HAP-1 (cell line): ENCODE results near the gene ZDHHC5.

Experiments
- DNase-seq, 2 experiments: peaks; one replicate each; pipeline ENCODE4 v3.0.0-alpha.2; 2016 to 2020; ENCODE audit warnings: low spot score in 2 of 2
- H3K27me3 ChIP-seq: fragments of 250-450 bp; sonication (Bioruptor Pico); 2 replicates; pipeline ENCODE4 v1.5.1; 2020; ENCODE audit warnings: low read depth, mild to moderate bottlenecking, moderate library complexity
- H3K36me3 ChIP-seq: fragments of 250-450 bp; sonication (Bioruptor Pico); replicated peaks from 2 replicates; pipeline ENCODE4 v1.5.1; 2020; ENCODE audit warnings: mild to moderate bottlenecking
- H3K4me1 ChIP-seq: fragments of 250-450 bp; sonication (Bioruptor Pico); 2 replicates; pipeline ENCODE4 v1.5.1; 2020; ENCODE audit warnings: mild to moderate bottlenecking
- H3K4me3 ChIP-seq: fragments of 250-450 bp; sonication (Bioruptor Pico); 2 replicates; pipeline ENCODE4 v1.5.1; 2020; ENCODE audit warnings: mild to moderate bottlenecking, moderate library complexity
- H3K9me3 ChIP-seq: fragments of 250-450 bp; sonication (Bioruptor Pico); 2 replicates; pipeline ENCODE4 v1.5.1; 2020; ENCODE audit warnings: mild to moderate bottlenecking, moderate library complexity
- in situ Hi-C: fragments of 300-500 bp; cut with MboI; formaldehyde crosslinking; loops from 3 replicates; pipeline ENCODE4 v1.14.3; 2020; ENCODE audit warnings: low sequenced_read_pairs, inconsistent platforms, mixed read lengths

ZDHHC5 gene

GRCh38 chr11:57638005-57638781 is 29.7 kb upstream of the ZDHHC5 start:
- in situ Hi-C loops: no loop called here
- Histone ChIP-seq H3K9me3 (no peaks in the 10 kb centered on the region), H3K36me3 (peaks cover 13% of the 10 kb centered on the region), H3K4me3 (peak overlapping the region; percentile 75), H3K27me3 (no peaks in the 10 kb centered on the region), H3K4me1 (peaks cover 16% of the 10 kb centered on the region)
- DNase-seq: peak; percentile 92 to 94

- DNase-seq: no peak
- peak overlapping the region; percentile 75 for H3K4me3 ChIP-seq
- peaks cover 13% of the 10 kb centered on the region for H3K36me3 ChIP-seq
- in situ Hi-C loops: no loop called here
- no peaks in the 10 kb centered on the region for H3K27me3 ChIP-seq
- H3K9me3 ChIP-seq: no peaks in the 10 kb centered on the region
- peaks cover 16% of the 10 kb centered on the region for H3K4me1 ChIP-seq
These were observed 29.0 kb upstream of the ZDHHC5 start for GRCh38 chr11:57638811-57639320.

- peak overlapping the region; percentile 75 for H3K4me3 ChIP-seq
- peaks cover 16% of the 10 kb centered on the region for H3K4me1 ChIP-seq
- H3K36me3 ChIP-seq: peaks cover 13% of the 10 kb centered on the region
- H3K27me3 ChIP-seq: no peaks in the 10 kb centered on the region
- H3K9me3 ChIP-seq: no peaks in the 10 kb centered on the region
- DNase-seq: peak; percentile 77 to 89
- in situ Hi-C loops: loop anchor here (5.0 kb wide), 1 partner anchor 72 kb away; the partner anchor contains the start of gene UBE2L6
These were observed 28.4 kb upstream of the ZDHHC5 start for GRCh38 chr11:57639321-57640067.

- Histone ChIP-seq H3K27me3 (no peaks in the 10 kb centered on the region), H3K9me3 (no peaks in the 10 kb centered on the region), H3K4me1 (peaks cover 16% of the 10 kb centered on the region), H3K4me3 (peak overlapping the region; percentile 75), H3K36me3 (peaks cover 13% of the 10 kb centered on the region)
- DNase-seq: no peak
- in situ Hi-C loops: loop anchor here (5.0 kb wide), 1 partner anchor 73 kb away; the partner anchor contains the start of gene UBE2L6
These were observed 27.7 kb upstream of the ZDHHC5 start for GRCh38 chr11:57640068-57640800.

- peak; percentile 40 to 64 for DNase-seq
- Histone ChIP-seq H3K4me3 (no peak overlapping the region), H3K36me3 (peaks cover 14% of the 10 kb centered on the region), H3K27me3 (no peaks in the 10 kb centered on the region), H3K9me3 (no peaks in the 10 kb centered on the region; the same call in 1 of the 2 replicates), H3K4me1 (peaks cover 16% of the 10 kb centered on the region)
- in situ Hi-C loops: loop anchor here (5.0 kb wide), 1 partner anchor 74 kb away; the partner anchor contains the start of gene UBE2L6
These were observed 26.7 kb upstream of the ZDHHC5 start for GRCh38 chr11:57641011-57641807.

GRCh38 chr11:57643802-57644201 is 24.1 kb upstream of the ZDHHC5 start:
- H3K4me3 ChIP-seq: no peak overlapping the region

GRCh38 chr11:57644748-57645688 is 22.9 kb upstream of the ZDHHC5 start:
- Histone ChIP-seq H3K9me3 (no peaks in the 10 kb centered on the region; the same call in 1 of the 2 replicates), H3K27me3 (peaks cover 20% of the 10 kb centered on the region), H3K4me1 (peaks cover 13% of the 10 kb centered on the region), H3K4me3 (no peak overlapping the region), H3K36me3 (peaks cover 19% of the 10 kb centered on the region)
- in situ Hi-C loops: loop anchor here (5.0 kb wide), 1 partner anchor 78 kb away; the partner anchor contains the start of gene UBE2L6
- peak; percentile 70 to 91 for DNase-seq

More at GRCh38 chr11:57643802-57644201, 24.1 kb upstream of the ZDHHC5 start:
- DNase-seq: peak in 1 of 2 experiments; percentile 12
- Histone ChIP-seq H3K36me3 (peaks cover 19% of the 10 kb centered on the region), H3K4me1 (peaks cover 8% of the 10 kb centered on the region), H3K9me3 (no peaks in the 10 kb centered on the region; the same call in 1 of the 2 replicates), H3K27me3 (peaks cover 15% of the 10 kb centered on the region)
- in situ Hi-C loops: loop anchor here (5.0 kb wide), 1 partner anchor 77 kb away; the partner anchor contains the start of gene UBE2L6

GRCh38 chr11:57645689-57646085 is 22.2 kb upstream of the ZDHHC5 start:
- DNase-seq: no peak
- Histone ChIP-seq H3K4me1 (peaks cover 11% of the 10 kb centered on the region), H3K27me3 (peaks cover 25% of the 10 kb centered on the region), H3K9me3 (no peaks in the 10 kb centered on the region; the same call in 1 of the 2 replicates), H3K36me3 (peaks cover 19% of the 10 kb centered on the region), H3K4me3 (no peak overlapping the region)
- in situ Hi-C loops: no loop called here

- Histone ChIP-seq H3K9me3 (no peaks in the 10 kb centered on the region; the same call in 1 of the 2 replicates), H3K36me3 (peaks cover 15% of the 10 kb centered on the region), H3K4me3 (no peak overlapping the region), H3K4me1 (peaks cover 5% of the 10 kb centered on the region; the same call in 1 of the 2 replicates), H3K27me3 (peaks cover 25% of the 10 kb centered on the region)
- in situ Hi-C loops: no loop called here
- DNase-seq: no peak
These were observed 21.6 kb upstream of the ZDHHC5 start for GRCh38 chr11:57646194-57646798.

- H3K9me3 ChIP-seq: no peaks in the 10 kb centered on the region; the same call in 1 of the 2 replicates
- DNase-seq: no peak
- no peak overlapping the region for H3K4me3 ChIP-seq
- peaks cover 9% of the 10 kb centered on the region for H3K36me3 ChIP-seq
- in situ Hi-C loops: no loop called here
- peaks cover 5% of the 10 kb centered on the region; the same call in 1 of the 2 replicates for H3K4me1 ChIP-seq
- H3K27me3 ChIP-seq: peaks cover 25% of the 10 kb centered on the region
These were observed 21.1 kb upstream of the ZDHHC5 start for GRCh38 chr11:57646799-57647303.

GRCh38 chr11:57647372-57647771 is 20.5 kb upstream of the ZDHHC5 start:
- Histone ChIP-seq H3K4me3 (no peak overlapping the region), H3K9me3 (no peaks in the 10 kb centered on the region; the same call in 1 of the 2 replicates), H3K27me3 (peaks cover 25% of the 10 kb centered on the region), H3K36me3 (peaks cover 6% of the 10 kb centered on the region), H3K4me1 (peaks cover 5% of the 10 kb centered on the region; the same call in 1 of the 2 replicates)
- DNase-seq: no peak
- in situ Hi-C loops: no loop called here
